Cardiac muscle cell (in vitro differentiated cells and primary cell): ENCODE measurements around the gene ABHD5. TPM values are rescaled to one million over a fixed set of nuclear protein-coding genes. Genes with fewer than 3 reads are reported as not detected.

Source experiments
- DNase-seq, 2 donors: peaks; one replicate each; pipeline versions ENCODE4 v3.0.0 to v3.0.0-alpha.2; 2010 to 2017; ENCODE audit warnings: low read depth in 1 of 2, low spot score in 1 of 2
- H3K27ac ChIP-seq: fragments of 200-600 bp; sonication (generic); 2 replicates; pipeline ENCODE4 v1.5.1; 2016
- H3K27me3 ChIP-seq: fragments of 200-600 bp; sonication (generic); 2 replicates; pipeline ENCODE4 v1.6.0; 2016; ENCODE audit warnings: control low read depth
- H3K36me3 ChIP-seq: fragments of 200-600 bp; sonication (generic); 2 replicates; pipeline ENCODE4 v1.5.1; 2016; ENCODE audit warnings: control low read depth
- H3K4me1 ChIP-seq: fragments of 200-600 bp; sonication (generic); 2 replicates; pipeline ENCODE4 v1.8.1; 2017; ENCODE audit warnings: low read depth, mild to moderate bottlenecking, mixed run types
- H3K4me3 ChIP-seq: fragments of 200-600 bp; sonication (generic); 2 replicates; pipeline ENCODE4 v1.5.1; 2016; ENCODE audit warnings: mild to moderate bottlenecking
- H3K9me3 ChIP-seq: fragments of 200-600 bp; sonication (generic); 2 replicates; pipeline ENCODE4 v1.5.1; 2017; ENCODE audit warnings: low read depth, mild to moderate bottlenecking, control low read depth
- polyA plus RNA-seq: library from polyadenylated mRNA; unstranded; fragments of >200 nt; fragmentation: Nextera tagmentation; extraction: Ambion mirVana; gene quantifications from 2 replicates; pipeline ENCODE4 v1.2.1, GENCODE V29; 2016
- total RNA-seq: library from RNA; depleted of rRNA; stranded (reverse); fragments of >200 nt; gene quantifications from 2 replicates; pipeline ENCODE4 v1.2.3, GENCODE V29; 2016
- TF ChIP-seq, protein P1 (sequence below): IDR thresholded peaks from 2 replicates; pipeline ENCODE4 v1.5.1; 2012; ENCODE audit warnings: low read depth, mild to moderate bottlenecking, low read length

ABHD5 gene
- total and polyA plus RNA-seq, 2 experiments from 2014 or later, result 4.3 to 12.4 TPM

DNA sequence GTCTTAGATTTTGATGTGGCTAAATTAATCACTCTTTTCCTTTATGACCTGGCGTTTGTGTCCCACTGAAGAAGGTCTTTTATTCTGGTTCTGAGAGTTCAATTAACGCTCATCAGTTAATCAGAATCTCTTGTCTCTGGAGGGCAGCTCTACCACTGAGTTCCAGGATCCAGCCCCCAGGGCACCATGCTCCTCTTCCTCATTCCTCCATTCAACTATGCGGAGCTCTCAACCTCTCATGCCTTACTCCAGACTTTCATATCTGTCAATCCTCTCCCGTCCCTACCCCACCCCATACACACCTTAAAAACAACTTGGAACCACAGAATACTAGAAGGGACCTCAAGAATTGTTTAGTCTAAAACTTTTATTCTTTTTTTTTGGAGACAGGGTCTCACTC is 4.8 kb upstream of the ABHD5 start:
- TF ChIP-seq, protein P1, sequence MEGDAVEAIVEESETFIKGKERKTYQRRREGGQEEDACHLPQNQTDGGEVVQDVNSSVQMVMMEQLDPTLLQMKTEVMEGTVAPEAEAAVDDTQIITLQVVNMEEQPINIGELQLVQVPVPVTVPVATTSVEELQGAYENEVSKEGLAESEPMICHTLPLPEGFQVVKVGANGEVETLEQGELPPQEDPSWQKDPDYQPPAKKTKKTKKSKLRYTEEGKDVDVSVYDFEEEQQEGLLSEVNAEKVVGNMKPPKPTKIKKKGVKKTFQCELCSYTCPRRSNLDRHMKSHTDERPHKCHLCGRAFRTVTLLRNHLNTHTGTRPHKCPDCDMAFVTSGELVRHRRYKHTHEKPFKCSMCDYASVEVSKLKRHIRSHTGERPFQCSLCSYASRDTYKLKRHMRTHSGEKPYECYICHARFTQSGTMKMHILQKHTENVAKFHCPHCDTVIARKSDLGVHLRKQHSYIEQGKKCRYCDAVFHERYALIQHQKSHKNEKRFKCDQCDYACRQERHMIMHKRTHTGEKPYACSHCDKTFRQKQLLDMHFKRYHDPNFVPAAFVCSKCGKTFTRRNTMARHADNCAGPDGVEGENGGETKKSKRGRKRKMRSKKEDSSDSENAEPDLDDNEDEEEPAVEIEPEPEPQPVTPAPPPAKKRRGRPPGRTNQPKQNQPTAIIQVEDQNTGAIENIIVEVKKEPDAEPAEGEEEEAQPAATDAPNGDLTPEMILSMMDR, result no peak
- no peak overlapping the region for H3K4me3 ChIP-seq
- no peaks in the 10 kb centered on the region for H3K9me3 ChIP-seq
- no peaks in the 10 kb centered on the region for H3K36me3 ChIP-seq
- H3K4me1 ChIP-seq, result no peaks in the 10 kb centered on the region
- no peak overlapping the region for H3K27ac ChIP-seq
- no peaks in the 10 kb centered on the region for H3K27me3 ChIP-seq
- DNase-seq, result no peak

- no peaks in the 10 kb centered on the region for H3K27me3 ChIP-seq
- H3K36me3 ChIP-seq, result no peaks in the 10 kb centered on the region
- TF ChIP-seq, protein P1, result no peak
- H3K4me1 ChIP-seq, result no peaks in the 10 kb centered on the region
- H3K27ac ChIP-seq, result no peak overlapping the region
- no peaks in the 10 kb centered on the region for H3K9me3 ChIP-seq
- DNase-seq, result no peak
- H3K4me3 ChIP-seq, result no peak overlapping the region
Measured at GRCh38 chr3:43686333-43686699, 4.4 kb upstream of the ABHD5 start.

DNA sequence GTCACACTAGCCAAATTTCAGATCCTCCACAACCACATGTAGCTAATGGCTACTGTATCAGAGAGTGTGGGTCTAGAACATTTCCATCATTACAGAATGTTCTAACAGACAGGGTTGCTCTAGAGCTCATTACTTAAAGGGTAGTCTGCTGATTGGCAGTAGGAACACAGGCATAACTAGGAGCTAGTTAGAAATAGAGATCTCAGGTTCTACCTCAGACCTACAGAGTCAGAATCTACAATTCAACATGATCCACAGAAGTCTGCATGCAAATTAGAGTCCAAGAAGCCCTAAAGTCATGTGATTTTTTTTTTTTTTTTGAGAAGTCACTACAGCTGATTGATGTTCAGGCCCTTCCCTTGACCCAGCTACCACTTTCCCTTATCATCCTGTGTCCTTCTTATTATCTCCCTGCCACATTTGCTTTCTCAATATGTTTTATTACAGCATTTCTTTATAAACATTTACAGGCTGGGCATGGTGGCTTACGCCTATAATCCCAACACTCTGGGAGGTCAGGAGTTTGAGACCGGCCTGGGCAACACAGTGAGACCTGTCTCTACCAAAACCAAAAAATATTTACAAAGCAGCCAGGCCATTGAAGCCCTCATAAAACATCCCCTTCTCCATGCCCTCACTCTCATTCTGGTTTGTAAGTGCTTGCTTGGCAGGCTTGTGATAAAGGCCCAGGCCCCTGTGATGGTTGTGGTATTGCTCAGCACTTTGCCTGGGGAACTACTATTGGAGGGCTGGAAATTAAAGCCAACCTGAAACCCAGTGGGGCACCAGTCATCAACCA is 3.8 kb upstream of the ABHD5 start:
- H3K9me3 ChIP-seq, result no peaks in the 10 kb centered on the region
- no peaks in the 10 kb centered on the region for H3K36me3 ChIP-seq
- DNase-seq, result no peak
- TF ChIP-seq, protein P1, result no peak
- no peak overlapping the region for H3K27ac ChIP-seq
- H3K4me1 ChIP-seq, result peaks cover 3% of the 10 kb centered on the region
- H3K4me3 ChIP-seq, result no peak overlapping the region
- no peaks in the 10 kb centered on the region for H3K27me3 ChIP-seq

DNA sequence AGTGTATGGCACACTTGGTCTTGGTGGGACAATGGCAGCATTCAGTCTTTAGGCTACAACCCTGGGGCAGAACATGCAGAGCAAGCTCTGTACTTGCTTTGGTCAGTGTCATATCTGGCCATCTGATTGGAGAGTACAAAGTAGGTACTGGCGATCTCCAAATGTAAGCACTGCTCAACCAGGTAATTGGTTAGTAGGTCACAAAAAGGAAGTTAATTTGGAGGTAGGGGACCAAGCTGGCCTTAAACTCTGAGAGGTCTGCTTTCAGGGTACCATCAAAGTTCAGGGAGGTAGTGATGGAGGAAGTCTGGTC is 3.3 kb upstream of the ABHD5 start:
- H3K36me3 ChIP-seq, result no peaks in the 10 kb centered on the region
- H3K4me1 ChIP-seq, result peaks cover 4% of the 10 kb centered on the region
- TF ChIP-seq, protein P1, result no peak
- H3K27me3 ChIP-seq, result no peaks in the 10 kb centered on the region
- no peak overlapping the region for H3K27ac ChIP-seq
- DNase-seq, result no peak
- H3K4me3 ChIP-seq, result no peak overlapping the region
- H3K9me3 ChIP-seq, result no peaks in the 10 kb centered on the region

- TF ChIP-seq, protein P1, result no peak
- Histone ChIP-seq H3K4me3 (no peak overlapping the region), H3K36me3 (no peaks in the 10 kb centered on the region), H3K9me3 (no peaks in the 10 kb centered on the region), H3K4me1 (peaks cover 4% of the 10 kb centered on the region), H3K27ac (no peak overlapping the region), H3K27me3 (no peaks in the 10 kb centered on the region)
- DNase-seq, result peak in 1 of 2 donors; percentile 71
Measured at GRCh38 chr3:43688245-43688650, 2.5 kb upstream of the ABHD5 start.

DNA sequence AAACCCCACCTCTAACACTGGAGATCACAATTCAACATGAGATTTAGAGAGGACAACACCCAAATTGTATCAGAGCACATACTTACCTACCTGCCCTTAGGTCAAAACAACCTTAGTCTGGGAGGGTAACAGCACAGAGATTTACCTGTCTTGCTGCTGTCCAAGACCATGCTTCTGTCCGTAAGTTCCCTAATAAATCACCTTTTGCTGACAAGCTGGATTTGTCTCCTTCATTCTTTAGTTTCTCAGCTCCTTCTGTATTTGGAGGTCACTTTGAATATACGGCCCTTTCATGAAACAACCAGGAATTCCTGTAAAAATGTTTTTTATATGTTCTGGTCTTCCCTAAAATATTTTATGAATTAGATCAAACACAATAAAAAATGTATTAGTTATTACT is 1.6 kb upstream of the ABHD5 start:
- Histone ChIP-seq H3K9me3 (no peaks in the 10 kb centered on the region), H3K4me3 (no peak overlapping the region), H3K4me1 (peaks cover 4% of the 10 kb centered on the region), H3K27me3 (no peaks in the 10 kb centered on the region), H3K36me3 (no peaks in the 10 kb centered on the region), H3K27ac (no peak overlapping the region)
- DNase-seq, result no peak
- TF ChIP-seq, protein P1, result no peak
